OCI-LY7 (cell line): ENCODE measurements around the gene DCAF8. TPM values are rescaled to one million over a fixed set of nuclear protein-coding genes. Genes with fewer than 3 reads are reported as not detected.

ENCODE experiments used
- BruUV-seq: library from RNA; stranded (reverse); fragments of 400-500 nt; replicated peaks from 2 replicates; lab custom pipeline; 2021; lab: Mats Ljungman, UMichigan
- CTCF ChIA-PET: fragments of 300-600 bp; sonication (Branson Sonifier 250); formaldehyde crosslinking; loops from one replicate; lab custom pipeline; 2022; ENCODE audit warnings: antibody characterized with exemption; ENCODE audit not compliant: unreplicated experiment; lab: Charles Lee
- POLR2A ChIA-PET: fragments of 300-600 bp; sonication (Branson Sonifier 250); formaldehyde crosslinking; loops from one replicate; lab custom pipeline; 2022; ENCODE audit warnings: antibody characterized with exemption; lab: Charles Lee
- DNase-seq: peaks from one replicate; pipeline ENCODE4 v3.0.0-alpha.2; 2015; ENCODE audit warnings: low spot score
- H2AFZ ChIP-seq: fragments of 200-600 bp; sonication (generic), shearing (Covaris generic); 2 replicates; pipeline ENCODE4 v1.6.1; 2014; ENCODE audit warnings: mild to moderate bottlenecking, antibody characterized with exemption, low read length, moderate library complexity
- H3K27ac ChIP-seq: fragments of 200-600 bp; sonication (generic); 2 replicates; pipeline ENCODE4 v1.5.1; 2014; ENCODE audit warnings: mixed run types, low read depth, mild to moderate bottlenecking, moderate library complexity, low read length, inconsistent platforms; ENCODE audit not compliant: poor library complexity, severe bottlenecking
- H3K36me3 ChIP-seq: fragments of 200-600 bp; sonication (generic); 2 replicates; pipeline ENCODE4 v1.6.1; 2014; ENCODE audit warnings: mild to moderate bottlenecking, antibody characterized with exemption, low read length, moderate library complexity, mixed read lengths; ENCODE audit not compliant: insufficient read depth
- H3K4me1 ChIP-seq: fragments of 200-600 bp; sonication (generic); 2 replicates; pipeline ENCODE4 v1.5.1; 2014; ENCODE audit warnings: mild to moderate bottlenecking, low read length; ENCODE audit not compliant: insufficient read depth, poor library complexity, severe bottlenecking
- H3K4me2 ChIP-seq: fragments of 200-600 bp; sonication (generic); 2 replicates; pipeline ENCODE4 v1.6.1; 2014; ENCODE audit warnings: mild to moderate bottlenecking, low read length
- H3K4me3 ChIP-seq: fragments of 200-600 bp; sonication (generic); 2 replicates; pipeline ENCODE4 v1.5.1; 2014; ENCODE audit warnings: mild to moderate bottlenecking, low read depth, low read length; ENCODE audit not compliant: poor library complexity, severe bottlenecking
- H3K79me2 ChIP-seq: fragments of 200-600 bp; sonication (generic); 2 replicates; pipeline ENCODE4 v1.6.1; 2016; ENCODE audit warnings: low read depth, mild to moderate bottlenecking, low read length, moderate library complexity, mixed read lengths; ENCODE audit not compliant: insufficient read depth
- H3K9me2 ChIP-seq: fragments of 200-600 bp; sonication (generic); 2 replicates; pipeline ENCODE4 v1.6.1; 2016; ENCODE audit warnings: mild to moderate bottlenecking, low read length, mixed read lengths; ENCODE audit not compliant: insufficient read depth
- H3K9me3 ChIP-seq: fragments of 200-600 bp; sonication (generic); 2 replicates; pipeline ENCODE4 v1.6.1; 2014; ENCODE audit warnings: mild to moderate bottlenecking, mixed run types, low read length, mixed read lengths
- H4K20me1 ChIP-seq: fragments of 200-600 bp; sonication (generic); 2 replicates; pipeline ENCODE4 v1.6.1; 2014; ENCODE audit warnings: mild to moderate bottlenecking, antibody characterized with exemption, low read length, moderate library complexity, mixed read lengths; ENCODE audit not compliant: insufficient read depth
- CTCF ChIP-seq: fragments of 200-600 bp; sonication (generic); conservative IDR thresholded peaks from 2 replicates; pipeline ENCODE4 v1.5.1; 2014; ENCODE audit warnings: mild to moderate bottlenecking, antibody characterized with exemption, low read length, moderate library complexity, mixed read lengths
- EZH2phosphoT487 ChIP-seq: fragments of 200-600 bp; sonication (generic); IDR thresholded peaks from 2 replicates; pipeline ENCODE4 v1.6.1; 2018; ENCODE audit warnings: low read depth, borderline replicate concordance, mild to moderate bottlenecking, mixed run types, antibody characterized with exemption, low read length, moderate library complexity, mixed read lengths
- intact Hi-C: fragments of 100-400 bp; cut with micrococcal nuclease; formaldehyde crosslinking; loops from one replicate; pipeline ENCODE4 v1.10.0; 2022; ENCODE audit not compliant: unreplicated experiment
- total RNA-seq, 2 experiments: library from RNA; depleted of rRNA in 1 of 2; stranded (reverse); fragments of >200 nt in 1 of 2; shearing (Covaris generic) in 1 of 2; gene quantifications; 2 replicates each; pipeline ENCODE4 v1.2.3, GENCODE V29; 2014 to 2022

Gene DCAF8
- total RNA-seq, 2 experiments from 2014 or later, result 118 to 139 TPM

DNA sequence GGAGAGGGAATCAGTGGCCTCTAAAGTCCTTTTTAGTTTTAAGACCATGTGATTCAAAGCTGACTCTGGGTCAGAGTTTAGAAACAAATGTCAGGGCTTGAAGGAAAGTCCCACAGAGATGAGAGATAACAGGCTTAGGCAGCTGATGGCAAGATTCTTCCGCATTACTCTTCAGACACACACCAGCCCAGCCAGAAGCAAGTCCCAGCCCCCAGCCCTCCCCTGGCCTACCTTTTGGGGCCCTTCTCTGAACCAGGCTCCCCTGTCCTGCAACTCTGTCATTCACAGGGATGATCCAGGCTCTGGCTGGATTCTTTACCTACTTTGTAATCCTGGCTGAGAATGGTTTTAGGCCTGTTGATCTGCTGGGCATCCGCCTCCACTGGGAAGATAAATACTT is 85.1 kb downstream of the DCAF8 start:
- Histone ChIP-seq H3K4me2 (no peak overlapping the region), H3K79me2 (no peaks in the 10 kb centered on the region), H3K27ac (no peak overlapping the region), H3K9me2 (no peaks in the 10 kb centered on the region), H3K4me1 (no peaks in the 10 kb centered on the region), H3K9me3 (no peaks in the 10 kb centered on the region), H3K36me3 (no peaks in the 10 kb centered on the region), H2AFZ (no peak overlapping the region), H3K4me3 (no peak overlapping the region), H4K20me1 (no peaks in the 10 kb centered on the region)
- intact Hi-C loops, result no loop called here
- DNase-seq, result no peak
- BruUV-seq, result no TSS peak
- TF ChIP-seq EZH2phosphoT487 (no peak), CTCF (no peak)
- POLR2A ChIA-PET, result interaction anchor here (0.6 kb wide), 1 partner anchor 55 kb away, joined by 3 read pairs; no protein-coding TSS in a partner anchor
- CTCF ChIA-PET, result no interaction called here

DNA sequence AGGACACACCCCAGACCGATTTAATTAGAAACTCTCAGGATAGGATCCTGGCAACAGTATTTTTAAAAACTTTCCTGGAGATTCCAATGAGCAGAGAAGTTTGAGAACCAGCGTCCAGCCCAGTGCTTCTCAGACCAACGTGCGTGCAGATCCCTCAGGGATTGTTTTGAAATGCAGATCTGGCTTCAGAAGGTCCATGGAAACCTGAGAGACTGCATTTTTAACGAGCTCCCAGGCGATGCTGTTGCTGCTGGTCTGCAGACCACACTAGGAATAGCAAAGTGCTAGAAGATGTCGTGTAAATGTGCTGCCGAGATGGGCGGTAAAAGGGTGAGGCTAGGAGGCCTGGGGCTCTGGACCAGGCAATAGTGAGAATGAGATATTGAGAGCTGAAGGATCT is 90.4 kb downstream of the DCAF8 start:
- intact Hi-C loops, result no loop called here
- no peak overlapping the region for H2AFZ ChIP-seq
- no peaks in the 10 kb centered on the region for H3K9me3 ChIP-seq
- H3K4me1 ChIP-seq, result peaks cover 8% of the 10 kb centered on the region
- no peaks in the 10 kb centered on the region for H3K9me2 ChIP-seq
- no peak for TF ChIP-seq EZH2phosphoT487
- no peak for TF ChIP-seq CTCF
- ChIA-PET CTCF (no interaction called here), POLR2A (interaction anchor here (0.5 kb wide), 1 partner anchor 621 kb away, joined by 4 read pairs; no protein-coding TSS in a partner anchor)
- no peaks in the 10 kb centered on the region for H3K79me2 ChIP-seq
- H3K4me3 ChIP-seq, result no peak overlapping the region
- H4K20me1 ChIP-seq, result no peaks in the 10 kb centered on the region
- H3K27ac ChIP-seq, result no peak overlapping the region
- no TSS peak for BruUV-seq
- no peaks in the 10 kb centered on the region for H3K36me3 ChIP-seq
- no peak for DNase-seq
- H3K4me2 ChIP-seq, result no peak overlapping the region

DNA sequence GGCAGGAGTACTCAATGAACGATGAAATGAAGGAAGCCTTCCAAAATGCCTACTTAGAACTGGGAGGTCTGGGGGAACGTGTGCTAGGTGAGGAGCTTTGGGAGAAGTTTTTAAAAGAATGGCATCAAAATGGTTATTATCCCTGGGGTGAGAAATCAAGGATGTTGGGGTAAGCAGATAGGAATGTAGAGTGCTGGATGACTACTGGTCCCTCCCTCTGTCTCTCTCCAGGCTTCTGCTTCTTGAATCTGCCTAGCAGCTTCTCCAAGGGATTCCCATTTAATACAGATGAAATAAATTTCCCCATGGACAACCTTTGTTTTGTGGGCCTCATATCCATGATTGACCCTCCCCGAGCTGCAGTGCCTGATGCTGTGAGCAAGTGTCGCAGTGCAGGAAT is 91.0 kb downstream of the DCAF8 start:
- DNase-seq, result no peak
- intact Hi-C loops, result no loop called here
- no TSS peak for BruUV-seq
- Histone ChIP-seq H4K20me1 (no peaks in the 10 kb centered on the region), H3K27ac (no peak overlapping the region), H3K9me2 (no peaks in the 10 kb centered on the region), H3K4me2 (no peak overlapping the region), H3K4me3 (no peak overlapping the region), H3K79me2 (no peaks in the 10 kb centered on the region), H3K36me3 (no peaks in the 10 kb centered on the region), H3K9me3 (no peaks in the 10 kb centered on the region), H3K4me1 (peaks cover 8% of the 10 kb centered on the region), H2AFZ (no peak overlapping the region)
- CTCF ChIA-PET, result no interaction called here
- POLR2A ChIA-PET, result no interaction called here
- TF ChIP-seq CTCF (no peak), EZH2phosphoT487 (no peak)
